ENCODE data around the gene MBTPS1. TPM values are rescaled to one million over a fixed set of nuclear protein-coding genes. Genes with fewer than 3 reads are reported as not detected.

Gene MBTPS1
- total RNA-seq, 1 experiment from 2014 or later, result 63.6 TPM

DNA sequence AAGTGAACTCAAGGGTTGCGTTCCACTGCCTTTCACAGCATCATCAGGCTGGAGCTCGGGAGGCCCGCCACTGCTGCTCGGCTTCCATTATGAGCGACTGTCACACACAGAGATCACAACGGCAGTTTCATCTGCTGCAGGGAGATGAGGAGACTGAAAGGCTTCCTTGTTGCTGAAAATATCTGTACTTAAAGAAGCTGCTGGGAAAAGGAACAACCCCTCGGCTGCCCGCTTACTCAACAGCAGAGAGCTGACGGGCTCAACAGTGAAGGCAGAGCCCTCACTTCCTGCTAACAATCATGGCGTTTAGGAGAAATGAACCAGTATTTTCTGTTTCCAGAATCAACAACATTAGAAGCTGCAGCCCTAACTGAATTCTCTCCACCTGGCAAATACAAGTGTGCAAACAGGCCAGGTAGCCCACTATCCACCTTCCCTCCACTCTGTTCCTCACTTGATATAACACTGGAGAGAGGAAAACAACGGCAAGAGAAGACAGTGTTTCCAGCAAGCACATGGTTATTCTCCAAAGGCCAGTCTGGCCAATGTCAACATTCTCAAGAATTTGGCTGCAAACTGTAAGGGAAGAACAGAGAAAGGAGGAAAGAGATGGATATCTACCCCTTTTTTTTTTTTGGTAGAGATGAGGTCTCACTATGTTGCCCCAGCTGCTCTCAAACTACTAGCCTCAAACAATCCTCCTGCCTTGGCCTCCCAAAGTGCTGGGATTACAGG is 33.7 kb downstream of the MBTPS1 start:
- no peak for DNase-seq (ENCODE audit: unreplicated experiment)
- ChIA-PET POLR2A (interaction anchor here (0.6 to 0.8 kb wide), 2 partner anchors 67 to 94 kb away, joined by 3 read pairs; no protein-coding TSS in a partner anchor), CTCF (interaction anchor here (0.6 to 11.2 kb wide), 10 partner anchors 14 to 414 kb away, joined by 3 to 81 read pairs (median 4); partner anchors contain the start of genes MBTPS1 and TAF1C)
- Mint-ChIP-seq H3K4me1 (ENCODE audit: insufficient read depth, unreplicated experiment) (no peaks in the 10 kb centered on the region), H3K36me3 (ENCODE audit: insufficient read depth, unreplicated experiment) (peaks cover 70% of the 10 kb centered on the region), H3K9me3 (ENCODE audit: unreplicated experiment) (no peaks in the 10 kb centered on the region), H3K4me3 (ENCODE audit: unreplicated experiment) (no peak overlapping the region), H3K27ac (ENCODE audit: low read depth, unreplicated experiment) (no peak overlapping the region), H3K27me3 (ENCODE audit: insufficient read depth, unreplicated experiment) (no peaks in the 10 kb centered on the region)
- intact Hi-C loops (cut with micrococcal nuclease), result no loop called here
- no TSS peak for BruUV-seq (replicated peaks)
- TF ChIP-seq, protein P1, sequence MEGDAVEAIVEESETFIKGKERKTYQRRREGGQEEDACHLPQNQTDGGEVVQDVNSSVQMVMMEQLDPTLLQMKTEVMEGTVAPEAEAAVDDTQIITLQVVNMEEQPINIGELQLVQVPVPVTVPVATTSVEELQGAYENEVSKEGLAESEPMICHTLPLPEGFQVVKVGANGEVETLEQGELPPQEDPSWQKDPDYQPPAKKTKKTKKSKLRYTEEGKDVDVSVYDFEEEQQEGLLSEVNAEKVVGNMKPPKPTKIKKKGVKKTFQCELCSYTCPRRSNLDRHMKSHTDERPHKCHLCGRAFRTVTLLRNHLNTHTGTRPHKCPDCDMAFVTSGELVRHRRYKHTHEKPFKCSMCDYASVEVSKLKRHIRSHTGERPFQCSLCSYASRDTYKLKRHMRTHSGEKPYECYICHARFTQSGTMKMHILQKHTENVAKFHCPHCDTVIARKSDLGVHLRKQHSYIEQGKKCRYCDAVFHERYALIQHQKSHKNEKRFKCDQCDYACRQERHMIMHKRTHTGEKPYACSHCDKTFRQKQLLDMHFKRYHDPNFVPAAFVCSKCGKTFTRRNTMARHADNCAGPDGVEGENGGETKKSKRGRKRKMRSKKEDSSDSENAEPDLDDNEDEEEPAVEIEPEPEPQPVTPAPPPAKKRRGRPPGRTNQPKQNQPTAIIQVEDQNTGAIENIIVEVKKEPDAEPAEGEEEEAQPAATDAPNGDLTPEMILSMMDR (IDR thresholded peaks at IDR 0.05; ENCODE audit: unreplicated experiment), result no peak

DNA sequence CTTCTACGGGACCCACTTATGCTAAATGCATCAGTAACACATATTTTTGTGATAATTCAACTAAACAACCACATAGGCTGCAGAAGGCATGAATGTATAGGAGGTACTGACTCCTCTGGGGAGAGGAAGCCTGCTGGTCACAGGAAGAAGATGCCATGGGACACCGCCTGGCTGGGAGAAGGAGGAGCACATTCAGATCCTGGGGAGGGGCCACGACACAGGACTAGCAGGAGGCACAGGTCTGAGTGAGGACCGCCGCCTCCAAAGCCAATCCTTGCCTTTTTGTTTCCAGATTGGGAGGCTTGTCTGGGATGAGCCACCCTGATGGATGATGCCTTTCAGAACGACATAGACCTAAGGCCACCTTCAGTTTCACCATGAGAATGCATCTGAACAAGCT is 34.6 kb downstream of the MBTPS1 start:
- no peaks in the 10 kb centered on the region for H3K9me3 Mint-ChIP-seq (ENCODE audit: unreplicated experiment)
- intact Hi-C loops (cut with micrococcal nuclease), result no loop called here
- no peaks in the 10 kb centered on the region for H3K27me3 Mint-ChIP-seq (ENCODE audit: insufficient read depth, unreplicated experiment)
- peaks cover 71% of the 10 kb centered on the region for H3K36me3 Mint-ChIP-seq (ENCODE audit: insufficient read depth, unreplicated experiment)
- ChIA-PET CTCF (interaction anchor here (0.8 to 11.2 kb wide), 5 partner anchors 11 to 539 kb away, joined by 3 to 81 read pairs (median 3); no protein-coding TSS in a partner anchor), POLR2A (no interaction called here)
- H3K4me3 Mint-ChIP-seq (ENCODE audit: unreplicated experiment), result no peak overlapping the region
- TF ChIP-seq, protein P1 (IDR thresholded peaks at IDR 0.05; ENCODE audit: unreplicated experiment), result no peak
- no peaks in the 10 kb centered on the region for H3K4me1 Mint-ChIP-seq (ENCODE audit: insufficient read depth, unreplicated experiment)
- DNase-seq (ENCODE audit: unreplicated experiment), result no peak
- no peak overlapping the region for H3K27ac Mint-ChIP-seq (ENCODE audit: low read depth, unreplicated experiment)
- no TSS peak for BruUV-seq (replicated peaks)

DNA sequence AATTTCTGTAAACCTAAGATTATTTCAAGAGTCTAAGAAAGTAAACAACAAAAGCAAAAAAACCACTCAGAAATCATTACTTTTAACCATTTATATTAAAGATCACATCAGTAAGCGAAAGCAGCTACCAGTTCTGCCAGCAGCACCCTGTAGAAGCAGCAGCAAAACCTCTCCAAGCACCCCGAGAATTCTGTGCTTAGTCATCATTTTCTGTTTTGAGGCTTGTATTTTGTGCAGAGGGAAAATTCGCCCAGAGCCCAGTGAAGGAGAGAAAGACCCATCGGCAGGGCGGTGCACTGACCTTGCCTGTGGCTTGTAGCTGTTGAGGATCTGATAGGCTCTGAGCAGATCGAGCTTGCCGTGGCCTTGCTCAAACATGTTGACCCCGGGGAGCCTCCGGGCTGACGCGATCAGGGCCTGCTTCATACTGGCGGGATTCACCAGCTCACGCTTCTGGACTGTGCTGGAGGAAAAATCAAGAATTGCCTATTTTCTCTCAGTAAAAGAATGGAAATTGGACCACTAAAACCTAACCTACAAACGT is 35.2 kb downstream of the MBTPS1 start:
- Mint-ChIP-seq H3K27ac (ENCODE audit: low read depth, unreplicated experiment) (peak overlapping the region; percentile 76), H3K9me3 (ENCODE audit: unreplicated experiment) (no peaks in the 10 kb centered on the region), H3K4me3 (ENCODE audit: unreplicated experiment) (no peak overlapping the region), H3K36me3 (ENCODE audit: insufficient read depth, unreplicated experiment) (peaks cover 74% of the 10 kb centered on the region), H3K4me1 (ENCODE audit: insufficient read depth, unreplicated experiment) (no peaks in the 10 kb centered on the region), H3K27me3 (ENCODE audit: insufficient read depth, unreplicated experiment) (no peaks in the 10 kb centered on the region)
- POLR2A ChIA-PET, result interaction anchor here (2.2 kb wide), 1 partner anchor 35 kb away, joined by 8 read pairs; the partner anchor contains the start of gene MBTPS1
- CTCF ChIA-PET, result interaction anchor here (0.7 to 11.2 kb wide), 7 partner anchors 8 to 539 kb away, joined by 3 to 81 read pairs (median 3); no protein-coding TSS in a partner anchor
- intact Hi-C loops (cut with micrococcal nuclease), result no loop called here
- BruUV-seq (replicated peaks), result no TSS peak
- TF ChIP-seq, protein P1 (IDR thresholded peaks at IDR 0.05; ENCODE audit: unreplicated experiment), result no peak
- no peak for DNase-seq (ENCODE audit: unreplicated experiment)

DNA sequence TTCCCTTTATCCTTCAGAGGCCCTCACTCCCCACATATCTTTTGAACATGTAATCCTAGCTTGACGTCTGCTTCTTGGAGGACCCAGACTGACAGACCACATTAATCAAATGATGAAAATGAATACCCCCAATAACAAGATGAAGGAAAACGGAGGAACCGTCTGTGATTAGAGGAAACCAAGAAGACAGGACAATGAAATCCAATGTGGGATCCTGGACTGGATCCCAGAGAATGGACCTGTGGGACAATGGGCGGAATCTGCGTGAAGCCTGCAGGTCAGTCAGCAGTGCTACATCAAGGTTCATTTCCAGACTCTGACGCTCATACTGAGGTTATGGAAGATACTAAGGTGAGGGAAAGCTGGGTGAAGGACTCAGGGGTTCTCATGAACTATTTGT is 35.9 kb downstream of the MBTPS1 start:
- no peak for DNase-seq (ENCODE audit: unreplicated experiment)
- TF ChIP-seq, protein P1 (IDR thresholded peaks at IDR 0.05; ENCODE audit: unreplicated experiment), result no peak
- peak overlapping the region; percentile 76 for H3K27ac Mint-ChIP-seq (ENCODE audit: low read depth, unreplicated experiment)
- no peaks in the 10 kb centered on the region for H3K27me3 Mint-ChIP-seq (ENCODE audit: insufficient read depth, unreplicated experiment)
- ChIA-PET POLR2A (interaction anchor here (1.4 to 2.2 kb wide), 2 partner anchors 36 to 106 kb away, joined by 4 to 8 read pairs; partner anchors contain the start of genes MBTPS1 and TAF1C), CTCF (interaction anchor here (0.7 to 11.2 kb wide), 6 partner anchors 14 to 129 kb away, joined by 3 to 81 read pairs (median 4); partner anchors contain the start of gene TAF1C)
- H3K4me3 Mint-ChIP-seq (ENCODE audit: unreplicated experiment), result no peak overlapping the region
- H3K36me3 Mint-ChIP-seq (ENCODE audit: insufficient read depth, unreplicated experiment), result peaks cover 75% of the 10 kb centered on the region
- H3K9me3 Mint-ChIP-seq (ENCODE audit: unreplicated experiment), result no peaks in the 10 kb centered on the region
- no TSS peak for BruUV-seq (replicated peaks)
- intact Hi-C loops (cut with micrococcal nuclease), result no loop called here
- H3K4me1 Mint-ChIP-seq (ENCODE audit: insufficient read depth, unreplicated experiment), result no peaks in the 10 kb centered on the region
